ENCODE data around the gene ENOX1. TPM values are rescaled to one million over a fixed set of nuclear protein-coding genes. Genes with fewer than 3 reads are reported as not detected.

Gene ENOX1
- polyA plus RNA-seq, 2 of the 4 experiments (the other 2 are of a cell fraction), result 0.28 to 0.41 TPM

DNA sequence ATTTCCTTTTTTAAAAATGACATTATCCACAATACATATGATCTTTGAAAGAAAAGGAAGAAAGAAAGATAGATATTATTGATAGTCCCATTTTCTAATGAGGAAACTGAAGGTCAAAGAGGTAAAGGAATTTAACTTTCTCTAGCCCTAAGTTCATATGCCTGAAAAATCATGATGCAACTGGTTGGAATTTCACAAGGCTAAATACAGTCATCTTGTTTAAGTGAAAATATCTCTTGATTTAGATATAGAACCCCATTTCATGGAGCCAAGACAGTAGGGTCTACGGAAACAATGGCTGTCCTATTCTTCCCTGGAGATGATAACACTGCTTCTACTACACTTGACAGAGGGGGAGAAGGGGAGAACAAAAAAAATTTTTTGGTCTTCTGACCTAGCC, 397.2 kb downstream of the ENOX1 start:
- H3K27ac ChIP-seq, result no peak overlapping the region
- FAIRE-seq (no peak), DNase-seq (ENCODE audit: low read depth in 1 of 2, low spot score in 1 of 2) (no peak), ATAC-seq (no peak)
- ChIA-PET POLR2A (no interaction called here), CTCF (no interaction called here)
- 70% methylated on average over 1 of the region's 1 CpG for WGBS (ENCODE audit: missing lambda C conversion rate)
- H3K4me3 ChIP-seq, result no peak overlapping the region
- no peaks in the 10 kb centered on the region for H3K9me3 ChIP-seq
- no peak overlapping the region for H3K4me2 ChIP-seq
- TF ChIP-seq BHLHE40 (IDR thresholded peaks at IDR 0.05; ENCODE audit: low read depth, low read length) (no peak), ESRRA (IDR thresholded peaks at IDR 0.05; ENCODE audit: borderline replicate concordance, low read length) (no peak), EP300 (IDR thresholded peaks at IDR 0.05) (no peak), ZC3H11A (IDR thresholded peaks at IDR 0.05) (no peak), FOSB (CRISPR knock-in tag; IDR thresholded peaks at IDR 0.05) (no peak), MYC (IDR thresholded peaks at IDR 0.05; ENCODE audit: borderline replicate concordance, low read length) (no peak), ZNF302 (CRISPR knock-in tag; IDR thresholded peaks at IDR 0.05) (no peak), EHMT2 (IDR thresholded peaks at IDR 0.05; ENCODE audit: low read depth) (no peak), CEBPB (IDR thresholded peaks at IDR 0.05) (no peak), HOXA7 (CRISPR knock-in tag; IDR thresholded peaks at IDR 0.05) (no peak), HEYL (CRISPR knock-in tag; IDR thresholded peaks at IDR 0.05) (no peak), GATA3 (IDR thresholded peaks at IDR 0.05; ENCODE audit: borderline replicate concordance) (no peak)
- TF ChIP-seq, protein P1, sequence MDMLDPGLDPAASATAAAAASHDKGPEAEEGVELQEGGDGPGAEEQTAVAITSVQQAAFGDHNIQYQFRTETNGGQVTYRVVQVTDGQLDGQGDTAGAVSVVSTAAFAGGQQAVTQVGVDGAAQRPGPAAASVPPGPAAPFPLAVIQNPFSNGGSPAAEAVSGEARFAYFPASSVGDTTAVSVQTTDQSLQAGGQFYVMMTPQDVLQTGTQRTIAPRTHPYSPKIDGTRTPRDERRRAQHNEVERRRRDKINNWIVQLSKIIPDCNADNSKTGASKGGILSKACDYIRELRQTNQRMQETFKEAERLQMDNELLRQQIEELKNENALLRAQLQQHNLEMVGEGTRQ (IDR thresholded peaks at IDR 0.05), result no peak
- TF ChIP-seq, protein P2, sequence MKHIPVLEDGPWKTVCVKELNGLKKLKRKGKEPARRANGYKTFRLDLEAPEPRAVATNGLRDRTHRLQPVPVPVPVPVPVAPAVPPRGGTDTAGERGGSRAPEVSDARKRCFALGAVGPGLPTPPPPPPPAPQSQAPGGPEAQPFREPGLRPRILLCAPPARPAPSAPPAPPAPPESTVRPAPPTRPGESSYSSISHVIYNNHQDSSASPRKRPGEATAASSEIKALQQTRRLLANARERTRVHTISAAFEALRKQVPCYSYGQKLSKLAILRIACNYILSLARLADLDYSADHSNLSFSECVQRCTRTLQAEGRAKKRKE (CRISPR knock-in tag; IDR thresholded peaks at IDR 0.05; ENCODE audit: low read depth), result no peak
- TF ChIP-seq, protein P3, sequence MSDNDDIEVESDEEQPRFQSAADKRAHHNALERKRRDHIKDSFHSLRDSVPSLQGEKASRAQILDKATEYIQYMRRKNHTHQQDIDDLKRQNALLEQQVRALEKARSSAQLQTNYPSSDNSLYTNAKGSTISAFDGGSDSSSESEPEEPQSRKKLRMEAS (IDR thresholded peaks at IDR 0.05), result no peak
- TF ChIP-seq, protein P4, sequence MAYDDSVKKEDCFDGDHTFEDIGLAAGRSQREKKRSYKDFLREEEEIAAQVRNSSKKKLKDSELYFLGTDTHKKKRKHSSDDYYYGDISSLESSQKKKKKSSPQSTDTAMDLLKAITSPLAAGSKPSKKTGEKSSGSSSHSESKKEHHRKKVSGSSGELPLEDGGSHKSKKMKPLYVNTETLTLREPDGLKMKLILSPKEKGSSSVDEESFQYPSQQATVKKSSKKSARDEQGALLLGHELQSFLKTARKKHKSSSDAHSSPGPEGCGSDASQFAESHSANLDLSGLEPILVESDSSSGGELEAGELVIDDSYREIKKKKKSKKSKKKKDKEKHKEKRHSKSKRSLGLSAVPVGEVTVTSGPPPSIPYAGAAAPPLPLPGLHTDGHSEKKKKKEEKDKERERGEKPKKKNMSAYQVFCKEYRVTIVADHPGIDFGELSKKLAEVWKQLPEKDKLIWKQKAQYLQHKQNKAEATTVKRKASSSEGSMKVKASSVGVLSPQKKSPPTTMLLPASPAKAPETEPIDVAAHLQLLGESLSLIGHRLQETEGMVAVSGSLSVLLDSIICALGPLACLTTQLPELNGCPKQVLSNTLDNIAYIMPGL (CRISPR knock-in tag; IDR thresholded peaks at IDR 0.05; ENCODE audit: borderline replicate concordance), result no peak
- no peaks in the 10 kb centered on the region for H3K4me1 ChIP-seq

DNA sequence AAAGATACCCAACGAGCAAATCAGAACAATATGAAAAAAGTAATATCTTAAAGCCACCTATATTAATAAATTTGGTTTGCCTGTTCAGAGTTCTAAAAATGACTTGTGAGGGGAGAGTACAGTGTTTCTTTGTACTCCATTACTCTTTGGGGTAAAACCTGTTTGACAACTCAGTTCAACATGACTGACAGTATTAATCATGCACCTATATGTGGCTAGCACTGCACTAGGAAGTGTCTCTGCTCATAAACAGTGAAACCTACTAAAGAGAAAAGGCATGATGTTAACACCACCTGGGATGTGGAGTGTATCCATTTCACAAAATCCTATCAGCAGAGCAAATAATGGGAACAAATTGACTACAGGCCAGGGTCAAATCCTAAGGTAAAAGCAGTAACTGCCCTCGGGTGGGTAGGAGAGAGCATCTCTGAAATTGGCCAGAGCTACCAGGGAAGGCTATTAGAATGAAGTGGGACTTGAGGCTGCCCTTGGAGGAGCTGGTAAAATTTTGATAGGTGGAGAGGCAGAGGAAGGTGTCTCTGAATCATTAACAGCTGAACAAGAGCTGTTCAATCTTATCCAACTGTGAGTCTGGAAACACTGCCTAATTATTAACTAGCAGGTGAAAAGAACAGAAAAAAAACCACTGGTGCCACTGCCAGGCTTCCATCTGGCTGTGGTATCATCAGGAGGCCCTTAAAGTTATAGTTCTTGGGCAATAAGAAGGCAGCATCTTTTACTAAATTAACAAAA, 398.3 kb downstream of the ENOX1 start:
- H3K4me3 ChIP-seq, result no peak overlapping the region
- H3K4me2 ChIP-seq, result no peak overlapping the region
- DNase-seq (ENCODE audit: low read depth in 1 of 2, low spot score in 1 of 2), result no peak
- WGBS (ENCODE audit: missing lambda C conversion rate), result 10% methylated on average over 2 of the region's 2 CpGs
- POLR2A ChIA-PET, result no interaction called here
- H3K27ac ChIP-seq, result no peak overlapping the region
- ATAC-seq, result no peak
- no peaks in the 10 kb centered on the region for H3K4me1 ChIP-seq
- no peaks in the 10 kb centered on the region for H3K9me3 ChIP-seq
- FAIRE-seq, result no peak
- CTCF ChIA-PET, result no interaction called here
- TF ChIP-seq HOXB13 (CRISPR knock-in tag; IDR thresholded peaks at IDR 0.05; ENCODE audit: low read depth) (no peak), HEYL (CRISPR knock-in tag; IDR thresholded peaks at IDR 0.05) (no peak), RNF2 (IDR thresholded peaks at IDR 0.05; ENCODE audit: borderline replicate concordance, low read depth) (no peak)

DNA sequence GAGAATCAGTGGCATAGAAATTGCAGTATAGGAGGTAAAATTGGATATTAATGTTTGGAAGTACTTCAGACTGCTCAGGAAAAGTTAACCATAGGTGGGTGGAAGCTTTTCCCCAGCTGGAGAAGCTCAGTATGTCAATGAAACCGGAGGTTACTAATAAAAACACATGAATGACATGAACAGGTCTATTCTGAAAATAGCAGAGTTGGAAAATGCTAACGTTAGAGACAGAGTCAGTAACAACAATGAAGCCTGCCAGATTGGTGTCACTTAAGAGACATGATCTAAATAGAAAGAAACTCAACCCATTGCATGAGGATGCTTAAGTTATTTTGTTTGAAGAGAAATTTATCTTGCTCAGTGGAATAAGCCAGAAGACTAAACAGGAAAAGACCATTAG, 398.9 kb downstream of the ENOX1 start:
- H3K27ac ChIP-seq, result no peak overlapping the region
- FAIRE-seq (no peak), DNase-seq (ENCODE audit: low read depth in 1 of 2, low spot score in 1 of 2) (no peak), ATAC-seq (no peak)
- no peaks in the 10 kb centered on the region for H3K9me3 ChIP-seq
- CTCF ChIA-PET, result no interaction called here
- H3K4me3 ChIP-seq, result no peak overlapping the region
- H3K4me1 ChIP-seq, result no peaks in the 10 kb centered on the region
- POLR2A ChIA-PET, result no interaction called here
- 22% methylated on average over 2 of the region's 2 CpGs for whole genome bisulfite sequencing (ENCODE audit: missing lambda C conversion rate)
- no peak overlapping the region for H3K4me2 ChIP-seq
- TF ChIP-seq CEBPB (IDR thresholded peaks at IDR 0.05), result no peak
- no peak for TF ChIP-seq CBX2 (IDR thresholded peaks at IDR 0.05; ENCODE audit: borderline replicate concordance, low read depth)
- TF ChIP-seq RAD21 (conservative IDR thresholded peaks at IDR 0.05 in 1 of 2, IDR thresholded peaks at IDR 0.05 in 1 of 2), result no peak
- TF ChIP-seq HEYL (CRISPR knock-in tag; IDR thresholded peaks at IDR 0.05), result no peak
- TF ChIP-seq KDM5A (IDR thresholded peaks at IDR 0.05), result no peak
- no peak for TF ChIP-seq POLR2AphosphoS2 (conservative IDR thresholded peaks at IDR 0.05; ENCODE audit: low read length)
- TF ChIP-seq HDAC2 (IDR thresholded peaks at IDR 0.05), result no peak
- TF ChIP-seq HOXB13 (CRISPR knock-in tag; IDR thresholded peaks at IDR 0.05; ENCODE audit: low read depth), result no peak
- TF ChIP-seq, protein P5, sequence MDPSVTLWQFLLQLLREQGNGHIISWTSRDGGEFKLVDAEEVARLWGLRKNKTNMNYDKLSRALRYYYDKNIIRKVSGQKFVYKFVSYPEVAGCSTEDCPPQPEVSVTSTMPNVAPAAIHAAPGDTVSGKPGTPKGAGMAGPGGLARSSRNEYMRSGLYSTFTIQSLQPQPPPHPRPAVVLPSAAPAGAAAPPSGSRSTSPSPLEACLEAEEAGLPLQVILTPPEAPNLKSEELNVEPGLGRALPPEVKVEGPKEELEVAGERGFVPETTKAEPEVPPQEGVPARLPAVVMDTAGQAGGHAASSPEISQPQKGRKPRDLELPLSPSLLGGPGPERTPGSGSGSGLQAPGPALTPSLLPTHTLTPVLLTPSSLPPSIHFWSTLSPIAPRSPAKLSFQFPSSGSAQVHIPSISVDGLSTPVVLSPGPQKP (IDR thresholded peaks at IDR 0.05; ENCODE audit: low read depth, low read length), result no peak
- TF ChIP-seq RNF2 (IDR thresholded peaks at IDR 0.05; ENCODE audit: borderline replicate concordance, low read depth), result no peak
- no peak for TF ChIP-seq FOXS1 (CRISPR knock-in tag; IDR thresholded peaks at IDR 0.05)
- TF ChIP-seq NR3C1 (IDR thresholded peaks at IDR 0.05), result no peak
- no peak for TF ChIP-seq ZFP36 (IDR thresholded peaks at IDR 0.05; ENCODE audit: borderline replicate concordance, partially characterized antibody)
- no peak for TF ChIP-seq EP300 (IDR thresholded peaks at IDR 0.05)
- TF ChIP-seq, protein P4 (CRISPR knock-in tag; IDR thresholded peaks at IDR 0.05; ENCODE audit: borderline replicate concordance), result no peak
- TF ChIP-seq EHMT2 (IDR thresholded peaks at IDR 0.05; ENCODE audit: low read depth), result no peak
